GM23248 (cell line): Measurements from ENCODE around the gene TTLL5.

ENCODE experiments used
- EZH2 ChIP-seq: fragments of 200-600 bp; sonication (generic); IDR thresholded peaks from 2 replicates; pipeline ENCODE4 v1.6.1; 2018; ENCODE audit warnings: antibody characterized with exemption, mild to moderate bottlenecking; ENCODE audit not compliant: insufficient read depth, poor library complexity, severe bottlenecking
- EZH2phosphoT487 ChIP-seq: fragments of 200-600 bp; sonication (generic); IDR thresholded peaks from 2 replicates; pipeline ENCODE4 v1.6.1; 2018; ENCODE audit warnings: antibody characterized with exemption, moderate library complexity, mild to moderate bottlenecking, low read depth; ENCODE audit not compliant: insufficient read depth

GRCh38 chr14:75700295-75700694 lies 39.2 kb downstream of the TTLL5 start:
- no peak for TF ChIP-seq EZH2
- TF ChIP-seq EZH2phosphoT487: no peak
